GM12872 (cell line): ENCODE measurements around the gene DDN.

Experiments
- TF ChIP-seq, protein P1 (sequence below): IDR thresholded peaks from 3 replicates; pipeline ENCODE4 v1.5.1; 2011; ENCODE audit warnings: low read depth, mild to moderate bottlenecking, low read length, moderate library complexity; ENCODE audit not compliant: insufficient read depth

Gene DDN

DNA sequence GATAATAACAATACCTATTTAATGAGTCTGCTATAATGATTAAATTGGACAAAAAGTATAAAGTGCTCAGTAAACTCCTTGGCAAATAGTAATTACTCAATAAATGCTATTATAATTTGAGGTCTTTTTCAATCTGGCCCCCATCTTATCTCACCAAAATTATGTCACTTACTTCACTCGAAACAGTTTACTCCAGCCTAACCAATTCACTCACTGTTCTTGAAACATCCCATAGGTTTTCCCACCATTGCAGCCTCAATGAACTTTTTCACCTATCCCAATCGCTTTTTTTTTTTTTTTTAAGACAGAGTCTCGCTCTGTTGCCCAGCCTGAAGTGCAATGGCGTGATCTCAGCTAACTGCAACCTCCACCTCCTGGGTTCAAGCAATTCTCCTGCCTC lies 36.9 kb upstream of the DDN start:
- TF ChIP-seq, protein P1, sequence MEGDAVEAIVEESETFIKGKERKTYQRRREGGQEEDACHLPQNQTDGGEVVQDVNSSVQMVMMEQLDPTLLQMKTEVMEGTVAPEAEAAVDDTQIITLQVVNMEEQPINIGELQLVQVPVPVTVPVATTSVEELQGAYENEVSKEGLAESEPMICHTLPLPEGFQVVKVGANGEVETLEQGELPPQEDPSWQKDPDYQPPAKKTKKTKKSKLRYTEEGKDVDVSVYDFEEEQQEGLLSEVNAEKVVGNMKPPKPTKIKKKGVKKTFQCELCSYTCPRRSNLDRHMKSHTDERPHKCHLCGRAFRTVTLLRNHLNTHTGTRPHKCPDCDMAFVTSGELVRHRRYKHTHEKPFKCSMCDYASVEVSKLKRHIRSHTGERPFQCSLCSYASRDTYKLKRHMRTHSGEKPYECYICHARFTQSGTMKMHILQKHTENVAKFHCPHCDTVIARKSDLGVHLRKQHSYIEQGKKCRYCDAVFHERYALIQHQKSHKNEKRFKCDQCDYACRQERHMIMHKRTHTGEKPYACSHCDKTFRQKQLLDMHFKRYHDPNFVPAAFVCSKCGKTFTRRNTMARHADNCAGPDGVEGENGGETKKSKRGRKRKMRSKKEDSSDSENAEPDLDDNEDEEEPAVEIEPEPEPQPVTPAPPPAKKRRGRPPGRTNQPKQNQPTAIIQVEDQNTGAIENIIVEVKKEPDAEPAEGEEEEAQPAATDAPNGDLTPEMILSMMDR = no peak

DNA sequence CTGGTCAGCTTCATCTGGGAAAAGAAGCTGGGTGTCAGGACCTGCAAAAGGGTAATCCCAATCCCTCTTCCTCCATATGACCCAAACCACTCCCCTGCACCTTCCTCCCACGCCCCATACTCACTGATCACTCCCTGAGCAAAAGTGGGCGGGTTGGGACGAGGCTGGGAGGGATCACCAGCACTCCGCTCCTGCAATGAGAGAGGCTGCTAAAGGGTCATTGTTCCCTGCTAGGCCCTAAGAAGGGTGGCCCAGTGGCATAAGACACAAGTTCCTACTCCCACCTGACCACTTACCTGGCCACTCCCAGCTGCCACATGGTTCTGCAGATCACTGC lies 35.1 kb upstream of the DDN start:
- TF ChIP-seq, protein P1 = no peak

DNA sequence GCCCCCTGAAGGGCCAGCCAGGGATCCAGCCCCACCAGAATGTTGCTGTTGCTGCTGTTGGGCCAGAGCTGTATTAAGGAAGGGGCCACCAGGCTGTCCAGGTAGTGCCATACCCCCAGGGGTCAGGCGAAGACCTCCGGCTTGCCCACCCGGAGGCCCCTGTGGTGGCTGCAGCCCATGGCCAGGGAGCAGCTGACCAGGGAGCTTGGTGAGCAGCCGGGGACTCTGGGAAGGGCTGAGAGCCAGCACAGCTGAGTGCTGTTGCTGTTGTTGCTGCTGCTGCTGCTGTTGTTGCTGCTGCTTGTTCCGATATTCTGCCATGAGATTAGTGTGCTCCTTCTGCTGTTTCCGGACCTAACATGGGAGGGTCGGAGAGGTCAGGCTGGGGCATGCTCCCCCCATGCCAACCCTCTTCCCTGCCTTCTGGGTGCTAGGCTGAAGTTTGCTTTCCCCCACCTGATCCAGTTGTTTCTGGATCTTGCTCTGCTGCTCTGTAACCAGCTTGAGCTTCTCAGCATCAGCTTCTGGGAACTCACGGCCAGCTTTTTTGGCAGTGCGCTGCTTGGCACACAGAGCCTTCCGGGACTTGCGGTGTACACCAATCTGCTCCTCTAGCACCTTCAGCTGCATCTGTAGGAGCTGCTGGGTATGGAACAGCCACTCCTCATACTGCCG lies 34.6 kb upstream of the DDN start:
- TF ChIP-seq, protein P1 = no peak

DNA sequence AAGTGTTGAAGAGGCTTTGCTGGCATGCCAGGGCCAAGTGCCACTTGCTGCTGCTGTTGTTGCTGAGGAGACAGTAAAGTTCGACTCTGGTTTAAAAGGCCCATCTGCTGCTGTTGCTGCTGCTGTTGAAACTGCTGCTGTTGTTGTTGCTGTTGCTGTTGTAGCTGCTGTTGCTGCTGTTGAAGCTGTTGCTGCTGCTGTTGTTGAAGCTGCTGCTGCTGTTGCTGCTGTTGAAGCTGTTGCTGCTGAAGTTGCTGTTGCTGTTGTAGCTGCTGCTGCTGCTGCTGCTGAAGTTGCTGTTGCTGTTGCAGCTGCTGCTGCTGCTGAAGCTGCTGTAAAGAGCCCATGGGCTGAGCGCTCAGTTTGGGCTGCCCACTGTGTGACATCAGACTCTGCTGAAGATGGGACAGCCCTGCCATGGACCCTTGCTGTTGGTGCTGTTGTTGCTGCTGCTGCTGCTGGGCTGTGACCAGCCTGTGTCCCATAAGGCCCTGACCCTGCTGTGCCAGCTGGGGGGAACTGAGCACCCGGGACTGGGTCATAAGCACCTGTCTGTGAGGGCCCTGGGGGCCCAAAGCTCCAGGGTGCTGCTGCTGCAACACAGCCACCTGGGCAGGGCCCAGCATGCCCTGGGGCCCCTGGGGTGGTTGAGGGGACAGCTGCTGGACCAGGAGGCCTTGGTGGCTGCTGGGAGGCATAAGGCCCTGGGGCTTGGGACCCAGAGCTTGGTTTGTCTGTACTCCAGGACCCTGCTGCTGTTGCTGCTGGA lies 33.7 kb upstream of the DDN start:
- TF ChIP-seq, protein P1 = no peak

DNA sequence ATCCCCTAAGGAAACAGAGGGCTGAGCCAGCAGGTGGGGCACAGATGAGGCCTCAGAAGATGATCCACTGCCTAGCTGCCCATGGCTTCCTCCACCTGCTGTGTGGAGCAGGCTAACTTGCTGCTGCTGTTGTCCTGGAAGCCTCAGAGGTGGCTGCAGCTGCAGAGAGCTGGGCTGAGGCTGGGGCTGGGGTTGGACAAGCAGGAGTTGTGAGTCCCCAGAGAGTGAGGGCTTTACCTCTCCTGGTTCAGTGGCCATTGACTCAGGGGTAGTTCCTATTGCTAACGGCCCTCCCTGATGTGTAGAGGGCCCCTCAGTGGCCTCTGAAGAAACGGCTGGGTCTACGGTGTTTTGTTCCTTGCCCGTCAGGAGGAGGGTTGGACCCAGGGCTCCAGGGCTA lies 33.1 kb upstream of the DDN start:
- TF ChIP-seq, protein P1 = no peak

DNA sequence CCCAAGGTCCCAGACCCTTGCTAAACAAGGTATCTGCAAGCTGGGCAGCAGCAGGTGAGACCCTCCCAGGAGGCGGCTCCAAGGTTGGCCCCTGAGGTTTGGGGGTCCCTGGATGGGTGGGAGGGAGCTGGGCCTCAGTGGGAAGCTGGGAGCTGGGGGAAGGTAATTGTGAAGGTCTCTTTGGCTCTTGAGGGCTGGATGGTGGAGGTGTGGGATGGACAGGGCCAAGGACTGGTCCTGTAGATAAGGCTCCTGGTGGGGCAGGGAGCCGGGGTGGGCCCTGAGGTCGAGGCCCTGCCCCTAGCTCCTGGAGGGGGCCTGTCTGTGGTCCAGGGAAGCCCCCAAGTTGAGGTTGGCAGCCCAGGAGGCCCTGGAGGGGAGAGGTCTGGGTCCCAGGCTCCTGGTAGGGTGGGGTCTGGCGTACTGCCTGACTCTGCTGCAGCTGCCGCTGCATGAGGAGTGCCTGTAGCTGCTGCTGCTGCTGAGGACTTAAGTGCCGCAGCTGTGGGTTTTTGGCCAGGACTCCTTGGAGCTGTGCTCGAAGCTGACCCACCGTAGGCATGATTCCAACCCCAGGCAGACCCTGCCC lies 32.5 kb upstream of the DDN start:
- TF ChIP-seq, protein P1 = no peak

DNA sequence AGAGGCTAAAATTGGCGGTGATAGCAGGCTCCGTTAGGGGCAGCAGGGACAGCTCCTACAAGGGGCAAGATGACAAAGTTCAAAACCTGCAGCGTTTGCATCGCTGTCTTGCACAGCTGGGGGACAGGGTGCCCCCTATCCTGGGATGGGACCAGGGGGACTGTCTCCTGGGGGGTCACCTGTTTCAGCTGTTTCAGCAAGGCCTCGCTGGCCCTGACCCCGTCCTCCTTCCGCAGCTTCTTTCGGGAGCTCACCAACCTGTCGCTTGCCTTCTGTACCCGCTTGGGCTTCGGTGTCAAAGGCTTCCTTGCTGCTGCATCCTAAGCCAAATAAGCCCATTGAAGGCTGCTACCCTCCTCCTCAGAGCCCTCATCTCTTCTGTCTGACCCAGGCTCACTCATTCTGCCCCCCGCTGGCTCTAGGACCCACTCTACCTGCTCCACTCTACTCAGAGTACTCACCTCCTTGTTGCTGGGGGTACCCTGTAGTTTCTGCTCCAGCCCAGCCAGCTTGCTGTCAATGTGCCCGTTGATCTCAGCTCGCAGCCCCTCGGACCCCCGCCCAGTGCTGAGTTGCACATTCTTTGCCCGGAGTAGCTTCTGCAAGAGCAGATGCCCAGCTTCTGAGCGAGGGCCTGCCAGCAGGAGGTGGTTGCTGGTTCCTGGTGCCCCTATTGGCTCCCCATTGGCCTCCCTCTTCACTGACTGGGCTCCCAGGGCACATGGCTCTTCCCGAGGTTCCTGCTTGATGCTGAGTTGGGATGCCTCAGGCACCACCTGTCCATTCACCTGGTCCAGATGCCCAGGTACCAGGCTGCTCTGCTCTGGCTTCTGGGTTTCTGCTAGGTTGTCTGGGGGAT lies 31.8 kb upstream of the DDN start:
- TF ChIP-seq, protein P1 = no peak
